Upper lobe of right lung (tissue), 1 donor: ENCODE measurements around the gene IPCEF1. TPM values are rescaled to one million over a fixed set of nuclear protein-coding genes. Genes with fewer than 3 reads are reported as not detected.
"Not testable (repeated sequence)": the region's sequence is repeated elsewhere in the genome, so short reads cannot be mapped to it uniquely, and the experiment has no call there.

Source experiments
- ATAC-seq: fragments of 200-7000 bp; cut with Tn5 transposase; one replicate; pipeline ENCODE4 v1.9.1; 2020; ENCODE audit warnings: mild to moderate bottlenecking, moderate library complexity
- DNase-seq: peaks from one replicate; pipeline ENCODE4 v3.0.0-alpha.2; 2020
- H3K27ac ChIP-seq: fragments of 200-600 bp; one replicate; pipeline ENCODE4 v1.8.0; 2022
- H3K27me3 ChIP-seq: fragments of 200-600 bp; one replicate; pipeline ENCODE4 v1.8.0; 2022; ENCODE audit warnings: mild to moderate bottlenecking
- H3K36me3 ChIP-seq: fragments of 200-600 bp; one replicate; pipeline ENCODE4 v1.8.0; 2022
- H3K4me1 ChIP-seq: fragments of 200-600 bp; one replicate; pipeline ENCODE4 v1.8.0; 2022
- H3K4me3 ChIP-seq: fragments of 200-600 bp; one replicate; pipeline ENCODE4 v1.8.0; 2022; ENCODE audit warnings: mild to moderate bottlenecking
- H3K9me3 ChIP-seq: fragments of 200-600 bp; one replicate; pipeline ENCODE4 v1.8.0; 2022
- CTCF ChIP-seq: fragments of 200-600 bp; IDR thresholded peaks from one replicate; pipeline ENCODE4 v1.8.0; 2022; ENCODE audit warnings: antibody characterized with exemption
- intact Hi-C: fragments of 100-400 bp; cut with DNase I; formaldehyde crosslinking; loops from one replicate; pipeline ENCODE4 v1.11.0; 2022
- total RNA-seq: library from RNA; stranded (reverse); fragmentation: NEBNext Ultra II Directional; extraction: Animal tissue kit (Norgen Biotek cat#: 25700); gene quantifications from one replicate; pipeline ENCODE4 v1.2.1, GENCODE V29; 2021
- donor health status: DM: no; HTN: yes; CAD: no; lungs with severe emphysema.

Gene IPCEF1
- total RNA-seq, 1 donor from 2014 or later, result 8.8 TPM

GRCh38 chr6:154241581-154241980, 115.0 kb downstream of the IPCEF1 start:
- H3K4me1 ChIP-seq, result no peaks in the 10 kb centered on the region
- H3K9me3 ChIP-seq, result no peaks in the 10 kb centered on the region
- DNase-seq, result no peak
- no peak for TF ChIP-seq CTCF
- no peak overlapping the region for H3K4me3 ChIP-seq
- no peaks in the 10 kb centered on the region for H3K36me3 ChIP-seq
- intact Hi-C loops, result no loop called here
- ATAC-seq, result no peak
- no peaks in the 10 kb centered on the region for H3K27me3 ChIP-seq
- H3K27ac ChIP-seq, result no peak overlapping the region

- H3K4me3 ChIP-seq, H3K27ac ChIP-seq, H3K36me3 ChIP-seq, H3K27me3 ChIP-seq, H3K4me1 ChIP-seq, H3K9me3 ChIP-seq, intact Hi-C loops, ATAC-seq, DNase-seq: not testable (repeated sequence)
These were observed 115.5 kb downstream of the IPCEF1 start for GRCh38 chr6:154241061-154241460.

DNA sequence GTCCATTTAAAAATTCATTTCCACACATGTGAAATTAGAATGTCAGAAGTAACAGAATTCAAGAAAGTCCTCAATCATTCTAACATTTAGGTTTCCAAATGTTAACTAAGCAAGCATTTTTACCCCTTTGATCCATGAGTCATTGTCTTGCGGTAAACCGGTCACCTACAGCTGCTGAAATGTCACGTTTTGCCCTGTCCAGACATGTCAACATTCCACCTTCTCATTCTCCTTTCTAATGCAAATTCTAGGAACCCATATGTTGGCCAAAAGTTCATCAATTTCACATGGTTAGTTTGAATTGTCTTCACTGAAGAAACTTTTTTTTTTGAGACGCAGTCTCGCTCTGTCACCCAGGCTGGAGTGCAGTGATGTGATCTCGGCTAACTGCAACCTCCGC, 117.2 kb downstream of the IPCEF1 start:
- H3K4me1 ChIP-seq, result no peaks in the 10 kb centered on the region
- H3K27ac ChIP-seq, result no peak overlapping the region
- intact Hi-C loops, result no loop called here
- no peaks in the 10 kb centered on the region for H3K9me3 ChIP-seq
- no peak overlapping the region for H3K4me3 ChIP-seq
- DNase-seq (no peak), ATAC-seq (no peak)
- TF ChIP-seq CTCF, result no peak
- H3K27me3 ChIP-seq, result no peaks in the 10 kb centered on the region
- no peaks in the 10 kb centered on the region for H3K36me3 ChIP-seq

GRCh38 chr6:154238831-154239230, 117.8 kb downstream of the IPCEF1 start:
- DNase-seq (no peak), ATAC-seq (no peak)
- TF ChIP-seq CTCF, result no peak
- Histone ChIP-seq H3K4me3 (no peak overlapping the region), H3K4me1 (no peaks in the 10 kb centered on the region), H3K27ac (no peak overlapping the region), H3K27me3 (no peaks in the 10 kb centered on the region), H3K9me3 (no peaks in the 10 kb centered on the region), H3K36me3 (no peaks in the 10 kb centered on the region)
- intact Hi-C loops, result no loop called here

- Histone ChIP-seq H3K36me3 (no peaks in the 10 kb centered on the region), H3K4me3 (no peak overlapping the region), H3K4me1 (no peaks in the 10 kb centered on the region), H3K27ac (no peak overlapping the region), H3K27me3 (no peaks in the 10 kb centered on the region), H3K9me3 (no peaks in the 10 kb centered on the region)
- intact Hi-C loops, result no loop called here
- DNase-seq, result no peak
- no peak for ATAC-seq
- TF ChIP-seq CTCF, result no peak
These were observed 119.8 kb downstream of the IPCEF1 start for GRCh38 chr6:154236646-154237301.

- intact Hi-C loops, result no loop called here
- Histone ChIP-seq H3K27ac (no peak overlapping the region), H3K9me3 (no peaks in the 10 kb centered on the region), H3K36me3 (no peaks in the 10 kb centered on the region), H3K27me3 (no peaks in the 10 kb centered on the region), H3K4me3 (no peak overlapping the region), H3K4me1 (no peaks in the 10 kb centered on the region)
- no peak for TF ChIP-seq CTCF
- ATAC-seq (peak; percentile 68), DNase-seq (no peak)
These were observed 122.4 kb downstream of the IPCEF1 start for GRCh38 chr6:154234019-154234772.
